Type B pancreatic cell (in vitro differentiated cells): ENCODE data around the gene CACNA2D1. TPM values are rescaled to one million over a fixed set of nuclear protein-coding genes. Genes with fewer than 3 reads are reported as not detected.
A peak's percentile ranks its signal among the peaks of the same experiment; 100 is the strongest.

ENCODE experiments used
- DNase-seq: peaks from one replicate; pipeline ENCODE4 v3.0.0; 2021; ENCODE audit warnings: mixed read lengths; ENCODE audit not compliant: unreplicated experiment; ENCODE audit errors: extremely low spot score
- H3K27ac Mint-ChIP-seq: 2 replicates; pipeline ENCODE4 v1.8.0; 2021; ENCODE audit warnings: mild to moderate bottlenecking, mixed read lengths
- H3K27me3 Mint-ChIP-seq: 2 replicates; pipeline ENCODE4 v1.8.0; 2021; ENCODE audit warnings: mixed read lengths
- H3K36me3 Mint-ChIP-seq: 2 replicates; pipeline ENCODE4 v1.8.0; 2021; ENCODE audit warnings: mixed read lengths
- H3K4me1 Mint-ChIP-seq: one replicate; pipeline ENCODE4 v1.8.0; 2021; ENCODE audit warnings: mixed read lengths; ENCODE audit not compliant: unreplicated experiment
- H3K4me3 Mint-ChIP-seq: 2 replicates; pipeline ENCODE4 v1.8.0; 2021; ENCODE audit warnings: mild to moderate bottlenecking, mixed read lengths
- H3K9me3 Mint-ChIP-seq: 2 replicates; pipeline ENCODE4 v1.8.0; 2021; ENCODE audit warnings: mixed read lengths
- CTCF ChIP-seq: fragments of 200-600 bp; sonication (generic); conservative IDR thresholded peaks from 2 replicates; pipeline ENCODE4 v1.5.0; 2021; ENCODE audit warnings: antibody characterized with exemption, mild to moderate bottlenecking
- total RNA-seq: library from RNA; stranded (reverse); gene quantifications from 2 replicates; pipeline ENCODE4 v1.2.1, GENCODE V29; 2021; ENCODE audit warnings: low replicate concordance

Gene CACNA2D1
- total RNA-seq, 1 donor from 2014 or later: 21.5 TPM

- H3K9me3 Mint-ChIP-seq: no peaks in the 10 kb centered on the region
- H3K36me3 Mint-ChIP-seq: no peaks in the 10 kb centered on the region
- H3K27ac Mint-ChIP-seq: no peak overlapping the region
- no peak for TF ChIP-seq CTCF
- no peak for DNase-seq
- H3K4me1 Mint-ChIP-seq: no peaks in the 10 kb centered on the region
- H3K4me3 Mint-ChIP-seq: no peak overlapping the region
- peaks cover 2% of the 10 kb centered on the region for H3K27me3 Mint-ChIP-seq
Measured at GRCh38 chr7:82163586-82163985, 280.0 kb downstream of the CACNA2D1 start.

DNA sequence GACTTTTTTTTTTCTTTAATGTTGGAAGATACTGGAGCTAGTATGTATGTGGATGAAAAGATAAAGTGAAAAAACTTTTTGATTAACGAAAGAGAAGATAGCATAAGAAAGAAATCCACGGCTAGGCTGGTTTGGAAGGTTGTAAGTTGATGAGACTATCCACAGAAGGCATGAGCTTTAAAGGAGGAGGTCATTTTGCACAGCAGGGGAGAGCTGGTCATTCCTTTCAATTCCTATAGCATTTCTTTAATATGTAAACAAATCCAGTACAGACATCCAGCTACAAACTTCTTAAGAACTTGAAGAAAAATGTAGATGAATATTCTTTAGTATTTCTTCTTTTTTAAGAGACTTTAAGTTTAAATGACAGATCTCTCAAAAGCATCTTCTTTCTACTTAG, 281.3 kb downstream of the CACNA2D1 start:
- H3K27me3 Mint-ChIP-seq: peaks cover 2% of the 10 kb centered on the region
- H3K4me3 Mint-ChIP-seq: no peak overlapping the region
- TF ChIP-seq CTCF: no peak
- no peaks in the 10 kb centered on the region for H3K36me3 Mint-ChIP-seq
- no peak for DNase-seq
- no peak overlapping the region for H3K27ac Mint-ChIP-seq
- no peaks in the 10 kb centered on the region for H3K9me3 Mint-ChIP-seq
- H3K4me1 Mint-ChIP-seq: peaks cover 2% of the 10 kb centered on the region

DNA sequence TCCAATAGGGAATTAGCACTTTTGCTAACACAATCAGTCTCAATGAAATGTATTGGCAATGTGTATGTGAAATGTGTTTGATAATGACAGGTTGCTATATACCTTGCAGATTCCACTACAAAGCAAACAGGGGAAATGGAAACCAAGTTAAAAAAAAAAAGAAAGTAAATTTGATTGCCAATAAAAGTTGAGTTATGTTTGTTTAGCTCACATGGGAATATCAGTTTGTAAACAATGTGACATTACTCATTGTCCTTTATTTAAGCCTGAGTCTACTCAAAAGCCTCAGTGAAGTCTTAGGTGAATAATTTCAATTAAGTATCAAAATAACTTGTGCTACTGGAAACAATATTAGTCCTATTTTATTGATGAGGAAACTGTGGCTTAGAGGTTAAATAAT, 285.2 kb downstream of the CACNA2D1 start:
- Mint-ChIP-seq H3K27ac (no peak overlapping the region), H3K36me3 (no peaks in the 10 kb centered on the region), H3K4me1 (peaks cover 9% of the 10 kb centered on the region), H3K27me3 (peaks cover 2% of the 10 kb centered on the region), H3K9me3 (no peaks in the 10 kb centered on the region), H3K4me3 (no peak overlapping the region)
- TF ChIP-seq CTCF: no peak
- no peak for DNase-seq

DNA sequence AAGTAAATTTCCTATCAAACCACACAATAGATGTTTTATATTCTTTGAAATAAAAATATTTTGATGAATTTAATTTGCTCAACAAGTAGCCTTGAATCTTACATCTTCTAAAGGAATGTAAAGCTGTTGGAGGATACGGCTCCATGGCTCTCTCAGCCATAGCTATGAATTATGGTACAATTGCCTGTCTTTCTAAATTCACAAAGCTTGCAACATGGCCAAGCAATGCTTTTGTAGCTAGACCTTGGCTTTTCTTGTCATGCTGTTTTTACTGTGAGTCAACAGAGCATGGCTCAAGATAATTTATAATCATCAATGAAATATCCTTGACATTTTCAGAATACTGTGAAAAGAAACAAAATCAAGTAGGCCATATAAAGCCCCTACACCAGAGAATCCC, 286.7 kb downstream of the CACNA2D1 start:
- Mint-ChIP-seq H3K27me3 (no peaks in the 10 kb centered on the region), H3K36me3 (no peaks in the 10 kb centered on the region), H3K9me3 (no peaks in the 10 kb centered on the region), H3K27ac (no peak overlapping the region), H3K4me1 (peaks cover 9% of the 10 kb centered on the region), H3K4me3 (no peak overlapping the region)
- no peak for TF ChIP-seq CTCF
- DNase-seq: no peak

DNA sequence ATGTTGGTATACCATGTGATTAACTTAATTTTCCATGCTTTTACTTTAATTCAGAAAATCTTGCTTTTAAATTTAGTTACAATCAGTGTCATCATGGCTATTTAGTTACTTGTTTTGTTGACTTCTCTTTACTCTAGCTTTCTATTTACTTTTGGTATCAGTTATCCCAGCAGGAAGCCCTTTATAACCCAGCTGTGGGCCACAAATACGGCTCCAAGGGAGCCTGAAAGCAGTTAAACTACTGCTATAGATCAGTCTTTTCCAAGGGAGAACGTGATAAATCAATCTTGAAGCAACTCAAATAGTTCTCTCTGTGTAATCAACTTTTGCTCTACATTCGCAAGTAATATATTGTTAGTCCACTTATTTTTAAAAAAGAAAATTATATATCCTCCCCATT, 287.4 kb downstream of the CACNA2D1 start:
- no peak for TF ChIP-seq CTCF
- Mint-ChIP-seq H3K36me3 (no peaks in the 10 kb centered on the region), H3K27ac (no peak overlapping the region), H3K27me3 (no peaks in the 10 kb centered on the region), H3K4me3 (no peak overlapping the region), H3K9me3 (no peaks in the 10 kb centered on the region), H3K4me1 (peaks cover 9% of the 10 kb centered on the region)
- no peak for DNase-seq

GRCh38 chr7:82154728-82155127, 288.8 kb downstream of the CACNA2D1 start:
- no peak for TF ChIP-seq CTCF
- Mint-ChIP-seq H3K36me3 (no peaks in the 10 kb centered on the region), H3K27ac (peak overlapping the region; percentile 17), H3K9me3 (no peaks in the 10 kb centered on the region), H3K27me3 (no peaks in the 10 kb centered on the region), H3K4me3 (no peak overlapping the region), H3K4me1 (peaks cover 9% of the 10 kb centered on the region)
- DNase-seq: no peak
